GM23338 (cell line): Measurements from ENCODE around the gene PPP5C. TPM values are rescaled to one million over a fixed set of nuclear protein-coding genes. Genes with fewer than 3 reads are reported as not detected.

ENCODE experiments used
- ATAC-seq: fragments of 200-7000 bp; cut with Tn5 transposase; 3 replicates; pipeline ENCODE4 v1.9.1; 2020
- DNase-seq: peaks from one replicate; pipeline ENCODE4 v3.0.0-alpha.2; 2015; ENCODE audit warnings: low spot score
- H2AFZ ChIP-seq: fragments of 200-600 bp; sonication (generic); 2 replicates; pipeline ENCODE4 v1.8.0; 2016; ENCODE audit warnings: antibody characterized with exemption, mild to moderate bottlenecking, moderate library complexity
- H3F3A ChIP-seq: fragments of 200-600 bp; sonication (generic); replicated peaks from 2 replicates; pipeline ENCODE4 v1.8.0; 2017; ENCODE audit warnings: antibody characterized with exemption, mixed run types, low read depth
- H3K27ac ChIP-seq: fragments of 200-600 bp; sonication (generic); 2 replicates; pipeline ENCODE4 v1.6.1; 2016; ENCODE audit warnings: low read depth
- H3K27me3 ChIP-seq: fragments of 200-600 bp; sonication (generic); 2 replicates; pipeline ENCODE4 v1.8.0; 2016; ENCODE audit warnings: mild to moderate bottlenecking, mixed run types, moderate library complexity; ENCODE audit not compliant: insufficient read depth
- H3K36me3 ChIP-seq: fragments of 200-600 bp; sonication (generic); 2 replicates; pipeline ENCODE4 v1.8.0; 2016; ENCODE audit warnings: mild to moderate bottlenecking; ENCODE audit not compliant: insufficient read depth
- H3K4me1 ChIP-seq: fragments of 200-600 bp; sonication (generic); 2 replicates; pipeline ENCODE4 v1.8.0; 2016; ENCODE audit warnings: mild to moderate bottlenecking, moderate library complexity; ENCODE audit not compliant: insufficient read depth
- H3K4me2 ChIP-seq: fragments of 200-600 bp; sonication (generic); 2 replicates; pipeline ENCODE4 v1.7.1; 2017; ENCODE audit warnings: mixed run types
- H3K4me3 ChIP-seq: fragments of 200-600 bp; sonication (generic); 2 replicates; pipeline ENCODE4 v1.6.1; 2016; ENCODE audit warnings: mixed run types
- H3K79me2 ChIP-seq: fragments of 200-600 bp; sonication (generic); replicated peaks from 2 replicates; pipeline ENCODE4 v1.8.0; 2017; ENCODE audit warnings: mild to moderate bottlenecking; ENCODE audit not compliant: insufficient read depth
- H3K9me2 ChIP-seq: fragments of 200-600 bp; sonication (generic); 2 replicates; pipeline ENCODE4 v1.8.0; 2017; ENCODE audit not compliant: insufficient read depth
- H4K20me1 ChIP-seq: fragments of 200-600 bp; sonication (generic); replicated peaks from 2 replicates; pipeline ENCODE4 v1.8.0; 2017; ENCODE audit warnings: mild to moderate bottlenecking; ENCODE audit not compliant: insufficient read depth
- H3K27ac Mint-ChIP-seq: 2 replicates; pipeline ENCODE4 v1.8.0; 2020; ENCODE audit warnings: inconsistent platforms, mild to moderate bottlenecking, moderate library complexity, mixed read lengths
- H3K27me3 Mint-ChIP-seq: 3 replicates; pipeline ENCODE4 v1.8.0; 2022; ENCODE audit warnings: low read depth, mild to moderate bottlenecking, moderate library complexity, mixed read lengths, inconsistent platforms; ENCODE audit not compliant: insufficient read depth, poor library complexity
- H3K36me3 Mint-ChIP-seq: 3 replicates; pipeline ENCODE4 v1.8.0; 2021; ENCODE audit warnings: low read depth, mild to moderate bottlenecking, inconsistent platforms, moderate library complexity, mixed read lengths
- H3K4me1 Mint-ChIP-seq: 3 replicates; pipeline ENCODE4 v1.8.0; 2020; ENCODE audit warnings: mild to moderate bottlenecking, inconsistent platforms, mixed read lengths
- H3K4me3 Mint-ChIP-seq: 3 replicates; pipeline ENCODE4 v1.8.0; 2021; ENCODE audit warnings: moderate library complexity, mild to moderate bottlenecking, inconsistent platforms, mixed read lengths
- H3K9me3 Mint-ChIP-seq: 3 replicates; pipeline ENCODE4 v1.8.0; 2020; ENCODE audit warnings: moderate library complexity, mild to moderate bottlenecking, inconsistent platforms, mixed read lengths
- CREB1 ChIP-seq: fragments of 250-450 bp; sonication (Bioruptor Pico); IDR thresholded peaks from 2 replicates; pipeline ENCODE4 v1.5.0; 2020; ENCODE audit warnings: low read depth, mild to moderate bottlenecking, moderate library complexity
- ETS1 ChIP-seq: IDR thresholded peaks from 2 replicates; pipeline ENCODE4 v1.6.1; 2016; ENCODE audit warnings: antibody characterized with exemption
- EZH2 ChIP-seq: fragments of 200-600 bp; sonication (generic); IDR thresholded peaks from one replicate; pipeline ENCODE4 v1.8.0; 2017; ENCODE audit warnings: antibody characterized with exemption, mild to moderate bottlenecking, low read depth; ENCODE audit not compliant: unreplicated experiment
- EZH2phosphoT487 ChIP-seq: fragments of 200-600 bp; sonication (generic); IDR thresholded peaks from one replicate; pipeline ENCODE4 v1.8.1; 2018; ENCODE audit warnings: antibody characterized with exemption; ENCODE audit not compliant: unreplicated experiment
- POLR2AphosphoS5 ChIP-seq: IDR thresholded peaks from 2 replicates; pipeline ENCODE4 v1.6.1; 2016; ENCODE audit warnings: antibody characterized with exemption, low read depth
- polyA plus RNA-seq: library from polyadenylated mRNA; unstranded; fragments of >200 nt; fragmentation: Nextera tagmentation; extraction: Ambion mirVana; gene quantifications from 2 replicates; pipeline ENCODE4 v1.2.1, GENCODE V29; 2016
- total RNA-seq: library from RNA; depleted of rRNA; stranded (reverse); fragments of >200 nt; shearing (Covaris generic); gene quantifications from 2 replicates; pipeline ENCODE4 v1.2.3, GENCODE V29; 2014
- TF ChIP-seq, protein P1 (sequence below), 2 experiments: fragments of 200-600 bp in 1 of 2; sonication (generic) in 1 of 2; conservative IDR thresholded peaks; 2 replicates each; pipeline versions ENCODE4 v1.5.1 to v1.6.1; 2016 to 2017; ENCODE audit warnings: antibody characterized with exemption in 2 of 2, low read depth in 2 of 2, mild to moderate bottlenecking in 2 of 2, moderate library complexity in 1 of 2
- TF ChIP-seq, protein P2 (sequence below): fragments of 250-450 bp; sonication (Bioruptor Pico); IDR thresholded peaks from 2 replicates; pipeline ENCODE4 v1.5.0; 2020; ENCODE audit warnings: mild to moderate bottlenecking, moderate library complexity
- TF ChIP-seq, protein P3 (sequence below): IDR thresholded peaks from one replicate; pipeline ENCODE4 v1.6.1; 2018; ENCODE audit warnings: antibody characterized with exemption; ENCODE audit not compliant: unreplicated experiment

PPP5C gene
- total and polyA plus RNA-seq, 2 experiments from 2014 or later, result 51.6 to 123 TPM

DNA sequence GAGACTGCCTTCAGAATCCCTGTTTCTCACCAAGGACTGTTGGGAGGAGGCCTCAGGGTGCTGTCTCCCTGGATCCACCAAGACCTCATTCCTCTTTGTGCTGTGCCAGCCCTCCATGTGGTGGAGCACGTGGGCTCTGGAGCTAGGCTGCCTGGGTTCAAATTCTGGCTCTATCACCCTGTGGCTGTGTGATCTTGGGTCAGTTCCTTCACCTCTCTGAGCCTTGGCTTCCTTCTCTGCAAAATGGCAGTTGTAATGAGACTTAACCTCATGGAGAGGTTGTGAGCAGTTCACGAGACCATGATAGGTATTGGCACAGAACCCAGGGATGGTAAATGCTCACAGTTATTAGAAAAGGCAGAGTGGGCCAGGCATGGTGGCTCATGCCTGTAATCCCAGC is 75.5 kb downstream of the PPP5C start:
- no peaks in the 10 kb centered on the region for H3K9me2 ChIP-seq
- H3K36me3 ChIP-seq, result no peaks in the 10 kb centered on the region
- Mint-ChIP-seq H3K27me3 (peaks cover 16% of the 10 kb centered on the region), H3K36me3 (no peaks in the 10 kb centered on the region), H3K27ac (no peak overlapping the region), H3K9me3 (no peaks in the 10 kb centered on the region), H3K4me3 (no peak overlapping the region), H3K4me1 (peaks cover 13% of the 10 kb centered on the region)
- TF ChIP-seq, protein P1, sequence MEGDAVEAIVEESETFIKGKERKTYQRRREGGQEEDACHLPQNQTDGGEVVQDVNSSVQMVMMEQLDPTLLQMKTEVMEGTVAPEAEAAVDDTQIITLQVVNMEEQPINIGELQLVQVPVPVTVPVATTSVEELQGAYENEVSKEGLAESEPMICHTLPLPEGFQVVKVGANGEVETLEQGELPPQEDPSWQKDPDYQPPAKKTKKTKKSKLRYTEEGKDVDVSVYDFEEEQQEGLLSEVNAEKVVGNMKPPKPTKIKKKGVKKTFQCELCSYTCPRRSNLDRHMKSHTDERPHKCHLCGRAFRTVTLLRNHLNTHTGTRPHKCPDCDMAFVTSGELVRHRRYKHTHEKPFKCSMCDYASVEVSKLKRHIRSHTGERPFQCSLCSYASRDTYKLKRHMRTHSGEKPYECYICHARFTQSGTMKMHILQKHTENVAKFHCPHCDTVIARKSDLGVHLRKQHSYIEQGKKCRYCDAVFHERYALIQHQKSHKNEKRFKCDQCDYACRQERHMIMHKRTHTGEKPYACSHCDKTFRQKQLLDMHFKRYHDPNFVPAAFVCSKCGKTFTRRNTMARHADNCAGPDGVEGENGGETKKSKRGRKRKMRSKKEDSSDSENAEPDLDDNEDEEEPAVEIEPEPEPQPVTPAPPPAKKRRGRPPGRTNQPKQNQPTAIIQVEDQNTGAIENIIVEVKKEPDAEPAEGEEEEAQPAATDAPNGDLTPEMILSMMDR (conservative IDR thresholded peaks at IDR 0.05; ENCODE audit: low read depth in 2 of 2), result no peak
- TF ChIP-seq, protein P2, sequence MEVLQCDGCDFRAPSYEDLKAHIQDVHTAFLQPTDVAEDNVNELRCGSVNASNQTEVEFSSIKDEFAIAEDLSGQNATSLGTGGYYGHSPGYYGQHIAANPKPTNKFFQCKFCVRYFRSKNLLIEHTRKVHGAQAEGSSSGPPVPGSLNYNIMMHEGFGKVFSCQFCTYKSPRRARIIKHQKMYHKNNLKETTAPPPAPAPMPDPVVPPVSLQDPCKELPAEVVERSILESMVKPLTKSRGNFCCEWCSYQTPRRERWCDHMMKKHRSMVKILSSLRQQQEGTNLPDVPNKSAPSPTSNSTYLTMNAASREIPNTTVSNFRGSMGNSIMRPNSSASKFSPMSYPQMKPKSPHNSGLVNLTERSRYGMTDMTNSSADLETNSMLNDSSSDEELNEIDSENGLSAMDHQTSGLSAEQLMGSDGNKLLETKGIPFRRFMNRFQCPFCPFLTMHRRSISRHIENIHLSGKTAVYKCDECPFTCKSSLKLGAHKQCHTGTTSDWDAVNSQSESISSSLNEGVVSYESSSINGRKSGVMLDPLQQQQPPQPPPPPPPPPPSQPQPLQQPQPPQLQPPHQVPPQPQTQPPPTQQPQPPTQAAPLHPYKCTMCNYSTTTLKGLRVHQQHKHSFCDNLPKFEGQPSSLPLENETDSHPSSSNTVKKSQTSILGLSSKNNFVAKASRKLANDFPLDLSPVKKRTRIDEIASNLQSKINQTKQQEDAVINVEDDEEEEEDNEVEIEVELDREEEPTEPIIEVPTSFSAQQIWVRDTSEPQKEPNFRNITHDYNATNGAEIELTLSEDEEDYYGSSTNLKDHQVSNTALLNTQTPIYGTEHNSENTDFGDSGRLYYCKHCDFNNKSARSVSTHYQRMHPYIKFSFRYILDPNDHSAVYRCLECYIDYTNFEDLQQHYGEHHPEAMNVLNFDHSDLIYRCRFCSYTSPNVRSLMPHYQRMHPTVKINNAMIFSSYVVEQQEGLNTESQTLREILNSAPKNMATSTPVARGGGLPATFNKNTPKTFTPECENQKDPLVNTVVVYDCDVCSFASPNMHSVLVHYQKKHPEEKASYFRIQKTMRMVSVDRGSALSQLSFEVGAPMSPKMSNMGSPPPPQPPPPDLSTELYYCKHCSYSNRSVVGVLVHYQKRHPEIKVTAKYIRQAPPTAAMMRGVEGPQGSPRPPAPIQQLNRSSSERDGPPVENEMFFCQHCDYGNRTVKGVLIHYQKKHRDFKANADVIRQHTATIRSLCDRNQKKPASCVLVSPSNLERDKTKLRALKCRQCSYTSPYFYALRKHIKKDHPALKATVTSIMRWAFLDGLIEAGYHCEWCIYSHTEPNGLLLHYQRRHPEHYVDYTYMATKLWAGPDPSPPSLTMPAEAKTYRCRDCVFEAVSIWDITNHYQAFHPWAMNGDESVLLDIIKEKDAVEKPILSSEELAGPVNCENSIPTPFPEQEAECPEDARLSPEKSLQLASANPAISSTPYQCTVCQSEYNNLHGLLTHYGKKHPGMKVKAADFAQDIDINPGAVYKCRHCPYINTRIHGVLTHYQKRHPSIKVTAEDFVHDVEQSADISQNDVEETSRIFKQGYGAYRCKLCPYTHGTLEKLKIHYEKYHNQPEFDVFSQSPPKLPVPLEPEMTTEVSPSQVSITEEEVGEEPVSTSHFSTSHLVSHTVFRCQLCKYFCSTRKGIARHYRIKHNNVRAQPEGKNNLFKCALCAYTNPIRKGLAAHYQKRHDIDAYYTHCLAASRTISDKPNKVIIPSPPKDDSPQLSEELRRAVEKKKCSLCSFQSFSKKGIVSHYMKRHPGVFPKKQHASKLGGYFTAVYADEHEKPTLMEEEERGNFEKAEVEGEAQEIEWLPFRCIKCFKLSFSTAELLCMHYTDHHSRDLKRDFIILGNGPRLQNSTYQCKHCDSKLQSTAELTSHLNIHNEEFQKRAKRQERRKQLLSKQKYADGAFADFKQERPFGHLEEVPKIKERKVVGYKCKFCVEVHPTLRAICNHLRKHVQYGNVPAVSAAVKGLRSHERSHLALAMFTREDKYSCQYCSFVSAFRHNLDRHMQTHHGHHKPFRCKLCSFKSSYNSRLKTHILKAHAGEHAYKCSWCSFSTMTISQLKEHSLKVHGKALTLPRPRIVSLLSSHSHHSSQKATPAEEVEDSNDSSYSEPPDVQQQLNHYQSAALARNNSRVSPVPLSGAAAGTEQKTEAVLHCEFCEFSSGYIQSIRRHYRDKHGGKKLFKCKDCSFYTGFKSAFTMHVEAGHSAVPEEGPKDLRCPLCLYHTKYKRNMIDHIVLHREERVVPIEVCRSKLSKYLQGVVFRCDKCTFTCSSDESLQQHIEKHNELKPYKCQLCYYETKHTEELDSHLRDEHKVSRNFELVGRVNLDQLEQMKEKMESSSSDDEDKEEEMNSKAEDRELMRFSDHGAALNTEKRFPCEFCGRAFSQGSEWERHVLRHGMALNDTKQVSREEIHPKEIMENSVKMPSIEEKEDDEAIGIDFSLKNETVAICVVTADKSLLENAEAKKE (CRISPR knock-in tag), result no peak
- no peak for TF ChIP-seq EZH2
- TF ChIP-seq CREB1 (CRISPR knock-in tag), result no peak
- TF ChIP-seq, protein P3, sequence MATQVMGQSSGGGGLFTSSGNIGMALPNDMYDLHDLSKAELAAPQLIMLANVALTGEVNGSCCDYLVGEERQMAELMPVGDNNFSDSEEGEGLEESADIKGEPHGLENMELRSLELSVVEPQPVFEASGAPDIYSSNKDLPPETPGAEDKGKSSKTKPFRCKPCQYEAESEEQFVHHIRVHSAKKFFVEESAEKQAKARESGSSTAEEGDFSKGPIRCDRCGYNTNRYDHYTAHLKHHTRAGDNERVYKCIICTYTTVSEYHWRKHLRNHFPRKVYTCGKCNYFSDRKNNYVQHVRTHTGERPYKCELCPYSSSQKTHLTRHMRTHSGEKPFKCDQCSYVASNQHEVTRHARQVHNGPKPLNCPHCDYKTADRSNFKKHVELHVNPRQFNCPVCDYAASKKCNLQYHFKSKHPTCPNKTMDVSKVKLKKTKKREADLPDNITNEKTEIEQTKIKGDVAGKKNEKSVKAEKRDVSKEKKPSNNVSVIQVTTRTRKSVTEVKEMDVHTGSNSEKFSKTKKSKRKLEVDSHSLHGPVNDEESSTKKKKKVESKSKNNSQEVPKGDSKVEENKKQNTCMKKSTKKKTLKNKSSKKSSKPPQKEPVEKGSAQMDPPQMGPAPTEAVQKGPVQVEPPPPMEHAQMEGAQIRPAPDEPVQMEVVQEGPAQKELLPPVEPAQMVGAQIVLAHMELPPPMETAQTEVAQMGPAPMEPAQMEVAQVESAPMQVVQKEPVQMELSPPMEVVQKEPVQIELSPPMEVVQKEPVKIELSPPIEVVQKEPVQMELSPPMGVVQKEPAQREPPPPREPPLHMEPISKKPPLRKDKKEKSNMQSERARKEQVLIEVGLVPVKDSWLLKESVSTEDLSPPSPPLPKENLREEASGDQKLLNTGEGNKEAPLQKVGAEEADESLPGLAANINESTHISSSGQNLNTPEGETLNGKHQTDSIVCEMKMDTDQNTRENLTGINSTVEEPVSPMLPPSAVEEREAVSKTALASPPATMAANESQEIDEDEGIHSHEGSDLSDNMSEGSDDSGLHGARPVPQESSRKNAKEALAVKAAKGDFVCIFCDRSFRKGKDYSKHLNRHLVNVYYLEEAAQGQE, result no peak
- TF ChIP-seq POLR2AphosphoS5, result no peak
- no peak for TF ChIP-seq ETS1
- no peak for TF ChIP-seq EZH2phosphoT487
- no peaks in the 10 kb centered on the region for H3K79me2 ChIP-seq
- H3K4me2 ChIP-seq, result no peak overlapping the region
- peaks cover 7% of the 10 kb centered on the region for H3K4me1 ChIP-seq
- ATAC-seq (no peak), DNase-seq (no peak)
- H2AFZ ChIP-seq, result no peak overlapping the region
- H3K27ac ChIP-seq, result no peak overlapping the region
- no peaks in the 10 kb centered on the region for H3K27me3 ChIP-seq
- H3F3A ChIP-seq, result no peaks in the 10 kb centered on the region
- H3K4me3 ChIP-seq, result no peak overlapping the region
- H4K20me1 ChIP-seq, result no peaks in the 10 kb centered on the region
